ENCODE results near the gene MINDY1. TPM values are rescaled to one million over a fixed set of nuclear protein-coding genes. Genes with fewer than 3 reads are reported as not detected.

Gene MINDY1
- total and polyA plus RNA-seq, 2 experiments from 2014 or later: 5.8 to 18.5 TPM

DNA sequence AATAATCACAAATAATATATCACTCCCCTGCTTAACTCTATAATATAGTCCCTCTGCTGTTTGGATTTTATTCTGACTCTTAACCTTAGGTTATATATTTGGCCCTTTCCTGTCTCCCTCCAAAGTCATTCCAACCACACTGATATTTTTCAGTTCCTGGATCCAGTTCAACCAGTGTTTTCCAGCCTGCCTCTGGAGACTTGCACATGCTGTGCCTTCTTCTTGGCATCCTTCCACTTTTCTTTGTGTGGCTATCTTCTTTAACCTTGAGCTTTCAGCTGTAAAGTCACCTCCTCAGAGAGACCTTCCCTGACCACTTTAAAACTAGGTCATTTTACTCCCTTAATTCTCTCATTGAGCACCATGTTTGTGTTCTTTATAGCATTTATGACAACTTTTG is 51.4 kb downstream of the MINDY1 start:
- H3K9me2 ChIP-seq (replicated peaks; ENCODE audit: insufficient read depth): no peaks in the 10 kb centered on the region
- DNase-seq (ENCODE audit: low spot score): no peak
- H3K9me3 ChIP-seq (ENCODE audit: low read depth): no peaks in the 10 kb centered on the region
- H3K27me3 ChIP-seq: no peaks in the 10 kb centered on the region
- no peak overlapping the region for H3K27ac ChIP-seq
- no peaks in the 10 kb centered on the region for H3K79me2 ChIP-seq
- H3K4me2 ChIP-seq: no peak overlapping the region
- no peaks in the 10 kb centered on the region for H3K4me1 ChIP-seq (ENCODE audit: insufficient read depth)
- no peaks in the 10 kb centered on the region for H4K20me1 ChIP-seq (ENCODE audit: insufficient read depth, poor library complexity, severe bottlenecking)
- H3K4me3 ChIP-seq: no peak overlapping the region
- TF ChIP-seq, protein P1, sequence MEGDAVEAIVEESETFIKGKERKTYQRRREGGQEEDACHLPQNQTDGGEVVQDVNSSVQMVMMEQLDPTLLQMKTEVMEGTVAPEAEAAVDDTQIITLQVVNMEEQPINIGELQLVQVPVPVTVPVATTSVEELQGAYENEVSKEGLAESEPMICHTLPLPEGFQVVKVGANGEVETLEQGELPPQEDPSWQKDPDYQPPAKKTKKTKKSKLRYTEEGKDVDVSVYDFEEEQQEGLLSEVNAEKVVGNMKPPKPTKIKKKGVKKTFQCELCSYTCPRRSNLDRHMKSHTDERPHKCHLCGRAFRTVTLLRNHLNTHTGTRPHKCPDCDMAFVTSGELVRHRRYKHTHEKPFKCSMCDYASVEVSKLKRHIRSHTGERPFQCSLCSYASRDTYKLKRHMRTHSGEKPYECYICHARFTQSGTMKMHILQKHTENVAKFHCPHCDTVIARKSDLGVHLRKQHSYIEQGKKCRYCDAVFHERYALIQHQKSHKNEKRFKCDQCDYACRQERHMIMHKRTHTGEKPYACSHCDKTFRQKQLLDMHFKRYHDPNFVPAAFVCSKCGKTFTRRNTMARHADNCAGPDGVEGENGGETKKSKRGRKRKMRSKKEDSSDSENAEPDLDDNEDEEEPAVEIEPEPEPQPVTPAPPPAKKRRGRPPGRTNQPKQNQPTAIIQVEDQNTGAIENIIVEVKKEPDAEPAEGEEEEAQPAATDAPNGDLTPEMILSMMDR (IDR thresholded peaks at IDR 0.05; ENCODE audit: poor library complexity): no peak
- TF ChIP-seq EZH2 (IDR thresholded peaks at IDR 0.05; ENCODE audit: borderline replicate concordance): no peak
- TF ChIP-seq EZH2phosphoT487 (IDR thresholded peaks at IDR 0.05; ENCODE audit: low read depth, severe bottlenecking, unreplicated experiment): no peak
- no peaks in the 10 kb centered on the region for H3K36me3 ChIP-seq (replicated peaks; ENCODE audit: insufficient read depth, low read depth)
- no peak overlapping the region for H2AFZ ChIP-seq

DNA sequence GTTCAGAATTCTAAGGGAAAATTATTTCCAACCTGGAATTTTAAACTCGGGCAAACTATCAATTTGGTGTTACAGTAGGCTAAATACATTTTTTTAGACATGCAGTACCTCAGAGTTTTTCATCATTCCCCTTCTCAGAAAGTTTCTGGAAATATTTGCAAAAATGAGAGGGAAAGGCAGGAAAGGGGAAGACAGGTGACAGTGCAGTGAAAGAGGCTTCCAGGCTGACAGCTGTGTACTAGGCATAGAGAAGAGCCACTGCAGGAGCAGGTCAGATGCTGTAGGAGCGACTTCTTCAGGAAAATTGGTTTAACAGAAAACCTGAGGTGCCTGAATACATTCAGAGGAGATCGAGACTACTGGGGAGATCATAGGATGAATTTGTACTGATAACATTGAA is 52.0 kb downstream of the MINDY1 start:
- Histone ChIP-seq H3K27me3 (no peaks in the 10 kb centered on the region), H3K36me3 (replicated peaks; ENCODE audit: insufficient read depth, low read depth) (no peaks in the 10 kb centered on the region), H4K20me1 (ENCODE audit: insufficient read depth, poor library complexity, severe bottlenecking) (no peaks in the 10 kb centered on the region), H3K4me2 (no peak overlapping the region), H3K27ac (no peak overlapping the region), H3K79me2 (no peaks in the 10 kb centered on the region), H3K4me1 (ENCODE audit: insufficient read depth) (no peaks in the 10 kb centered on the region), H3K4me3 (no peak overlapping the region), H3K9me3 (ENCODE audit: low read depth) (no peaks in the 10 kb centered on the region), H2AFZ (no peak overlapping the region), H3K9me2 (replicated peaks; ENCODE audit: insufficient read depth) (no peaks in the 10 kb centered on the region)
- TF ChIP-seq EZH2 (IDR thresholded peaks at IDR 0.05; ENCODE audit: borderline replicate concordance): no peak
- no peak for TF ChIP-seq EZH2phosphoT487 (IDR thresholded peaks at IDR 0.05; ENCODE audit: low read depth, severe bottlenecking, unreplicated experiment)
- TF ChIP-seq, protein P1 (IDR thresholded peaks at IDR 0.05; ENCODE audit: poor library complexity): no peak
- 90% methylated on average over 3 of the region's 3 CpGs for WGBS (ENCODE audit: low lambda C conversion rate, missing lambda C conversion rate)
- no peak for DNase-seq (ENCODE audit: low spot score)

Small RNA genes within 50 kb of the gene (small RNA-seq; reads per million reads assigned to genes)
- gene RNU6-884P: not detected

Other genes starting within 250 kb of the MINDY1 start
- 5.3 and 10.4 TPM in 2 replicates for gene CTSS, start 241.1 kb downstream of the MINDY1 start, total RNA-seq
- 4.4 and 5.2 TPM in 2 replicates for gene CTSS, start 241.1 kb downstream of the MINDY1 start, polyA plus RNA-seq
- gene CTSK, start 198.6 kb downstream of the MINDY1 start, total RNA-seq: 54.3 and 57.0 TPM in 2 replicates
- 26.6 and 37.3 TPM in 2 replicates for gene CTSK, start 198.6 kb downstream of the MINDY1 start, polyA plus RNA-seq
- 32.9 and 42.1 TPM in 2 replicates for gene ARNT, start 130.3 kb downstream of the MINDY1 start, total RNA-seq
- gene ARNT, start 130.3 kb downstream of the MINDY1 start, polyA plus RNA-seq: 26.9 and 35.6 TPM in 2 replicates
- not detected in 2 replicates for gene CTXND2, start 119.8 kb downstream of the MINDY1 start, total RNA-seq
- gene CTXND2, start 119.8 kb downstream of the MINDY1 start, polyA plus RNA-seq: 0.16 TPM in 1 of 2 replicates, not detected in the other
- gene SETDB1, start 80.5 kb downstream of the MINDY1 start, total RNA-seq: 33.7 and 41.4 TPM in 2 replicates
- 10.7 and 12.9 TPM in 2 replicates for gene SETDB1, start 80.5 kb downstream of the MINDY1 start, polyA plus RNA-seq
- 267 and 268 TPM in 2 replicates for gene CERS2, start 32.1 kb downstream of the MINDY1 start, total RNA-seq
- 210 and 277 TPM in 2 replicates for gene CERS2, start 32.1 kb downstream of the MINDY1 start, polyA plus RNA-seq
- 7.5 and 7.9 TPM in 2 replicates for gene ANXA9, start 24.6 kb downstream of the MINDY1 start, total RNA-seq
- 8.8 and 9.0 TPM in 2 replicates for gene ANXA9, start 24.6 kb downstream of the MINDY1 start, polyA plus RNA-seq
- 20.3 and 26.5 TPM in 2 replicates for gene PRUNE1, start 1.5 kb upstream of the MINDY1 start, total RNA-seq
- gene PRUNE1, start 1.5 kb upstream of the MINDY1 start, polyA plus RNA-seq: 15.1 and 21.6 TPM in 2 replicates
- 2.7 and 3.8 TPM in 2 replicates for gene BNIPL, start 29.7 kb upstream of the MINDY1 start, total RNA-seq
- gene BNIPL, start 29.7 kb upstream of the MINDY1 start, polyA plus RNA-seq: 1.1 and 3.0 TPM in 2 replicates
- 2.9 and 3.2 TPM in 2 replicates for gene C1orf56, start 40.8 kb upstream of the MINDY1 start, total RNA-seq
- gene C1orf56, start 40.8 kb upstream of the MINDY1 start, polyA plus RNA-seq: 8.3 and 11.4 TPM in 2 replicates
- gene CDC42SE1, start 52.7 kb upstream of the MINDY1 start, total RNA-seq: 49.4 and 60.2 TPM in 2 replicates
- gene CDC42SE1, start 52.7 kb upstream of the MINDY1 start, polyA plus RNA-seq: 19.0 and 21.2 TPM in 2 replicates
- gene MLLT11, start 53.5 kb upstream of the MINDY1 start, total RNA-seq: 16.8 and 16.9 TPM in 2 replicates
- 34.3 and 37.6 TPM in 2 replicates for gene MLLT11, start 53.5 kb upstream of the MINDY1 start, polyA plus RNA-seq
- gene GABPB2, start 63.9 kb upstream of the MINDY1 start, total RNA-seq: 9.9 and 12.9 TPM in 2 replicates
- 0.98 and 4.1 TPM in 2 replicates for gene GABPB2, start 63.9 kb upstream of the MINDY1 start, polyA plus RNA-seq
- 6.3 and 41.6 TPM in 2 replicates for gene SEMA6C, start 139.7 kb upstream of the MINDY1 start, total RNA-seq
- gene SEMA6C, start 139.7 kb upstream of the MINDY1 start, polyA plus RNA-seq: 13.9 and 25.1 TPM in 2 replicates
- 0.64 TPM in 1 of 2 replicates, not detected in the other for gene TNFAIP8L2, start 149.7 kb upstream of the MINDY1 start, total RNA-seq
- 0.70 TPM in 1 of 2 replicates, not detected in the other for gene TNFAIP8L2, start 149.7 kb upstream of the MINDY1 start, polyA plus RNA-seq
- 13.0 and 16.2 TPM in 2 replicates for gene LYSMD1, start 159.0 kb upstream of the MINDY1 start, total RNA-seq
- 1.0 and 2.5 TPM in 2 replicates for gene LYSMD1, start 159.0 kb upstream of the MINDY1 start, polyA plus RNA-seq
- 21.5 and 26.4 TPM in 2 replicates for gene SCNM1, start 159.2 kb upstream of the MINDY1 start, total RNA-seq
- 55.4 and 57.5 TPM in 2 replicates for gene SCNM1, start 159.2 kb upstream of the MINDY1 start, polyA plus RNA-seq
- gene TMOD4, start 169.1 kb upstream of the MINDY1 start, total RNA-seq: not detected in 2 replicates
- 0.44 TPM in 1 of 2 replicates, not detected in the other for gene TMOD4, start 169.1 kb upstream of the MINDY1 start, polyA plus RNA-seq
- gene VPS72, start 183.3 kb upstream of the MINDY1 start, total RNA-seq: 46.0 and 48.1 TPM in 2 replicates
- 52.2 and 53.1 TPM in 2 replicates for gene VPS72, start 183.3 kb upstream of the MINDY1 start, polyA plus RNA-seq
- 36.0 and 45.7 TPM in 2 replicates for gene PIP5K1A, start 191.7 kb upstream of the MINDY1 start, total RNA-seq
- gene PIP5K1A, start 191.7 kb upstream of the MINDY1 start, polyA plus RNA-seq: 17.3 and 27.0 TPM in 2 replicates
- 107 and 119 TPM in 2 replicates for gene PSMD4, start 247.8 kb upstream of the MINDY1 start, total RNA-seq
- 161 and 168 TPM in 2 replicates for gene PSMD4, start 247.8 kb upstream of the MINDY1 start, polyA plus RNA-seq